DND-41 (cell line): ENCODE results near the gene PUM1.

Experiments used
- CTCF ChIP-seq: IDR thresholded peaks from 2 replicates; pipeline ENCODE4 v1.5.1; 2012; ENCODE audit warnings: borderline replicate concordance, low read length, moderate library complexity, mild to moderate bottlenecking; ENCODE audit not compliant: poor library complexity, severe bottlenecking; ENCODE audit errors: extremely low read depth
- EZH2 ChIP-seq: IDR thresholded peaks from 3 replicates; pipeline ENCODE4 v1.6.1; 2012; ENCODE audit warnings: borderline replicate concordance, low read depth, mild to moderate bottlenecking, moderate library complexity, low read length, inconsistent platforms; ENCODE audit not compliant: severe bottlenecking

- TF ChIP-seq CTCF: no peak
- TF ChIP-seq EZH2: no peak
Observed at GRCh38 chr1:30984165-30984889, 81.2 kb downstream of the PUM1 start.
